GM04504 (cell line): ENCODE measurements around the gene NRG3.
"Not testable (repeated sequence)": the region's sequence is repeated elsewhere in the genome, so short reads cannot be mapped to it uniquely, and the experiment has no call there.

Source experiments
- DNase-seq: peaks from one replicate; pipeline ENCODE4 v3.0.0-alpha.2; 2012; ENCODE audit warnings: low read depth

Gene NRG3

GRCh38 chr10:82581940-82582339 lies 706.9 kb downstream of the NRG3 start:
- no peak for DNase-seq

GRCh38 chr10:82591421-82591820 lies 716.4 kb downstream of the NRG3 start:
- no peak for DNase-seq

GRCh38 chr10:82597840-82598239 lies 722.8 kb downstream of the NRG3 start:
- no peak for DNase-seq

- no peak for DNase-seq
These were observed 734.9 kb downstream of the NRG3 start for GRCh38 chr10:82609845-82610244.

- DNase-seq: no peak
These were observed 743.0 kb downstream of the NRG3 start for GRCh38 chr10:82618007-82618406.

GRCh38 chr10:82621680-82622079 lies 746.7 kb downstream of the NRG3 start:
- DNase-seq: no peak

- DNase-seq: no peak
These were observed 747.5 kb downstream of the NRG3 start for GRCh38 chr10:82622479-82622878.

- DNase-seq: no peak
These were observed 750.7 kb downstream of the NRG3 start for GRCh38 chr10:82625512-82626189.

GRCh38 chr10:82628373-82628772 lies 753.4 kb downstream of the NRG3 start:
- no peak for DNase-seq

- DNase-seq: no peak
These were observed 768.1 kb downstream of the NRG3 start for GRCh38 chr10:82643076-82643475.

GRCh38 chr10:82643601-82644000 lies 768.6 kb downstream of the NRG3 start:
- DNase-seq: no peak

- DNase-seq: no peak
These were observed 770.2 kb downstream of the NRG3 start for GRCh38 chr10:82645221-82645620.

- no peak for DNase-seq
These were observed 778.5 kb downstream of the NRG3 start for GRCh38 chr10:82653244-82654155.

- DNase-seq: no peak
These were observed 785.2 kb downstream of the NRG3 start for GRCh38 chr10:82660205-82660604.

GRCh38 chr10:82660986-82661385 lies 786.0 kb downstream of the NRG3 start:
- no peak for DNase-seq

- DNase-seq: no peak
These were observed 786.7 kb downstream of the NRG3 start for GRCh38 chr10:82661701-82662100.

- no peak for DNase-seq
These were observed 793.4 kb downstream of the NRG3 start for GRCh38 chr10:82668221-82668895.

- DNase-seq: no peak
These were observed 799.0 kb downstream of the NRG3 start for GRCh38 chr10:82674036-82674435.

- DNase-seq: not testable (repeated sequence)
These were observed 802.9 kb downstream of the NRG3 start for GRCh38 chr10:82677932-82678331.

GRCh38 chr10:82678451-82678850 lies 803.5 kb downstream of the NRG3 start:
- DNase-seq: not testable (repeated sequence)

GRCh38 chr10:82680608-82681007 lies 805.6 kb downstream of the NRG3 start:
- DNase-seq: no peak

GRCh38 chr10:82683945-82684344 lies 809.0 kb downstream of the NRG3 start:
- no peak for DNase-seq

- DNase-seq: no peak
These were observed 810.1 kb downstream of the NRG3 start for GRCh38 chr10:82685087-82685486.
